HG03095 (cell line): Measurements from ENCODE around the gene PTPRN2.

ENCODE experiments used
- ATAC-seq: cut with Tn5 transposase; IDR thresholded peaks from one replicate; pipeline ENCODE4 v1.9.1; 2021; ENCODE audit warnings: moderate library complexity; ENCODE audit not compliant: unreplicated experiment

Gene PTPRN2

DNA sequence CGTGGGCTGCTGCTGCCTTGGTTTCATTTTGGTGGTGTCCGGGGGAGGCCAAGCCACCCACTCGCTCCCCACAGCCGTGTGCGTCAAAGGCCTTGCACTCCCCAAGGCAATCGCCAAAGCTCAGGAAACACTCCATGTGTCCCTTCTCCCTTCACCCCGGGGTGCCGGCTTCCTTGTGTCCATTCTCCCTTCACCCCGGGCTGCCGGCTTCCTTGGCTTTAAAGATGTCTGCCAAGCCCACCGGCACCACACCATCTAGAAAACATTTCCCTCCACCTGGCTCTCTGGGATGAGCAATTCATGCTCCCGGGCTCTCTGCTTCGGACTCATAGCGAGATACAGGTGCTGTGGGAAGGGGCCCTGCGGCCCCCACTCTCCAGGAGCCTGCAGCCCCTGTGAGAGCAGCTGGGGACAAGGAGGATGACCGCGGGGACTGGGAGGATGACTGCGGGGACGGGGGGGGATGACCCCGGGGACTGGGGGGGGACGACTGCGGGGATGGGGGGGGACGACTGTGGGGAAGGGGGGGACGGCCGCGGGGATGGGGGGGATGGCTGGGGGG, 928.7 kb downstream of the PTPRN2 start:
- no peak for ATAC-seq

DNA sequence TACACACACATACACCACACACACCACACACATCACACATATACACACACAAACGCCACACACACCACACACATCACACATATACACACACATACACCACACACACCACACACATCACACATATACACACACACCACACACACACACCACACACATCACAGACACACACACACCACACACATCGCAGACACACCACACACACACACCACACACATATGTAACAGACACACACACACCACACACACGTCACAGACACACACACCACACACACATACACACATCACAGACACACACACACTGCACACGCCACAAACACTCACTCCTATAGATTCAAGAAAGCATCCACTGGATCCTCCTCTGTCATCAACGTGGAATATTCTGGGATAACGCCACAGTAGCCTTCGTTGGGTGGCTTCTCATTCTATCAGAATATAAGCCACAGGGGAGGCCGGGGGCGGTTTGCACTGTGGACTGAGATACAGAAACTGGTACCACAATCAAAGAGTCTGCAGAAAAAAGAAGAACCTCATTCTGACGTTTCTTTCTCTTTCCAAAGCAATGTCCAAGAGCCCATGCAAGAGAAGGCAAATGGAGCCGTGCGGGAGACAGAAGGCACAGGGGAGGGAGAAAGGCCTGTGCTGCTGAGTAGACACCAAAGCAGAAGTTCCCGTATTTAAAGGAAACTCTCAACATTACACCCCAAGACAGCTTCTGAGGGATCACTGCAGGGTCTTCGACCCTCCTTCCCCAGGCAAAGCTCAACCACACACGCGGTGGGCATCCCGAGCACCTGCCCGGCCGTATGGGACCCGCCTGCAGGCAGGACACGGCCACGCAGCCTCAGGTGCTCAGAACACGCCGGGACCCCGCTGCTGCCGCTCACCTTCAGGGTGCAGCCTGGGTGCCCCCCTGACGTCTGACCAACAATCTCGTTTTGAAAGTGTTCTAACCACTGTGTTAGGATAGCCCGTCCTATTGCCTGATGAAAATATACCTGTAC, 929.6 kb downstream of the PTPRN2 start:
- no peak for ATAC-seq

DNA sequence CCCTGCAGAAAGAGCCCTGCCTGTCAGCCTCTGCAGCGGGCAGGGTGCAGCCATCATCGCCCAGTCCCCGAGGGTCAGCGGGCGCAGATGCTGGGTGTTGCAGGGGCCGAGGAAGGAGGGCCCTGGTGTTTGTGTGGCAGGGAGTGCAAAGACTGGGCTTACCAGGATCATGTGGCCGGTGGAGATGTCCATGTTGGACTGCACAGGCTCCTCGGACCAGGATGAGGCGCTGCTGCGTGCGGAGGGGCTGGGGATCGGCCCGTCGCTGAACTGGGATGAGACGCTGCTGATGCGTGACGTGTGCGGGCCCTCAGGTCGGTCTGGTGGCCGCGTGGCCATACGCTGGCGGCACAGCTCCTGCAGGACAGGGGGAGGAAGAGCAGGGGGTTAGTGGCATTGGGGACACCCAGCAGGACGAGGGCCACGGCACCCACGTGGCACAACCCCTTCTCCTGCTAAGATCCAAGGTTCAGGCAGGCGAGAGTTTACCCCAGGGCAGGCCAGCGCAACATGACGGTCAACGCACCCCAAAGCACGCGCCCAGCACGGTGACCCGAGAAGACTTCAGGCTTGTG, 931.3 kb downstream of the PTPRN2 start:
- ATAC-seq, result no peak

DNA sequence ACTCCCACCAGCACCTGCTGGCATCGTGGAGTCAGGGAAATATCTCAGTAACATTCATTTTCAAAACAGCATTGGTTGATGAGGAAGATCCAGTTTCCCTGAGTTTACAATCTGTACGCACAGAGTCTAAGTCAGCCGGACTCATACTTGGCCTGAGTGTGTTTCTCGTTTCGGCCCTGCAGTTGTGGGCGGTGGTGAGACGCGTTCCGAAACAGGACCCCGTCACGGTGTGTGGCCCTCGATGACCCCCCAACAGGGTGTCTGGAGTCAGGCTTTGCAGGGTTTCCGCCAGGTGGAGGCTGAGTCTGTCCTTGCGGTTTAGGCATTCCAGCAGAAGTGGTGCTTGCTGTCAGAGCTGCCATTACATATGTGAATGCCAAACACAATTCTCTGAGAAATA, 933.3 kb downstream of the PTPRN2 start:
- ATAC-seq, result no peak

DNA sequence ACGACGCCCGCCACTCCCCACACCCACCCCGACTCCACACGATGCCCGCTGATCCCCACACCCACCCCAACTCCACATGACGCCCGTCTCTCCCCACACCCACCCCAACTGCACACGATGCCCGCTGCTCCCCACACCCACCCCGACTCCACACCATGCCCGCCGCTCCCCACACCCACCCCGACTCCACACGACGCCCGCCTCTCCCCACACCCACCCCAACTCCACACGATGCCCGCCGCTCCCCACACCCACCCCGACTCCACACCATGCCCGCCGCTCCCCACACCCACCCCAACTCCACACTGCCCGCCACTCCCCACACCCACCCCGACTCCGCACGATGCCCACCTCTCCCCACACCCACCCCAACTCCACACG, 933.8 kb downstream of the PTPRN2 start:
- ATAC-seq, result no peak

DNA sequence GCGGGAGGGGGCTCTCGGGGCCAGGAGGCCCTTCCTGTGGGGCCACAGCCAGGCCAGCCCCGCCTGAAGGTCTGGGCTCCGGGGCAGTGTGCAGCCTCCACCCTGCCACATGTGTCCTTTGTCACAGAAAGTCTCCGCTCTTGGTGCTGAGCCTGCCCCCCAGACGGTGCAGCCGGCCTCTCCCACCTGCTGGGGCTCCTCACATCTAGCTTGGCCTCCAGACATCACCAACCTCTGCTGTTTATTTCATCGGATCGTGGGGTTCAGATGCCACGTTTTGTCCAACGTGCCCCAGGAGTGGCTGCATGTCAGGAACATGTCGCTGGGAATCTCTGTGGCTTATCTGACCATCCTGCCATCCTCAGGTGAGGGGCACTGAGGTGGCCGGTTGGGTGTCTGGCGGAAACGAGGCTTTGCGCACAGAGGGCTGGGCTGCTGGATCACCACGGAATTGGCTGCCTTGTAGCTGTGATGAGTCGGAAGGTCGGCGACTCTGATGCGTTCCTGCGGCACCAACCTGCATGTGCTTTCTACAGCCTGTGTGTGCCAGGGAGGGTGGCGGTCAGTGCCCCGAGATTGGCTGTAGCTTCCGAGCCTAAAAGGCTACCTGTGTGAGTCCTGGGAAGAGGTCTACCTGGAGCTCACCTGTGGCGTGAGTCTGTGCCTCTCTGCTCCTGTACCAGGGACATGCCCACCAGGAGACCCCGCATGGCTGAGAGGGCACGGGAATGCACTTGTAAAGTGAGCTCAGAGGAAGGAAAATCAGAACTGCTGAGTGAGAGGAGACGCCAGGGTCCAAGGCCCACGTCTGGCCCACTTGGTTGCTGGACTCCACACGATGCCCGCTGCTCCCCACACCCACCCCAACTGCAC, 934.4 kb downstream of the PTPRN2 start:
- no peak for ATAC-seq

DNA sequence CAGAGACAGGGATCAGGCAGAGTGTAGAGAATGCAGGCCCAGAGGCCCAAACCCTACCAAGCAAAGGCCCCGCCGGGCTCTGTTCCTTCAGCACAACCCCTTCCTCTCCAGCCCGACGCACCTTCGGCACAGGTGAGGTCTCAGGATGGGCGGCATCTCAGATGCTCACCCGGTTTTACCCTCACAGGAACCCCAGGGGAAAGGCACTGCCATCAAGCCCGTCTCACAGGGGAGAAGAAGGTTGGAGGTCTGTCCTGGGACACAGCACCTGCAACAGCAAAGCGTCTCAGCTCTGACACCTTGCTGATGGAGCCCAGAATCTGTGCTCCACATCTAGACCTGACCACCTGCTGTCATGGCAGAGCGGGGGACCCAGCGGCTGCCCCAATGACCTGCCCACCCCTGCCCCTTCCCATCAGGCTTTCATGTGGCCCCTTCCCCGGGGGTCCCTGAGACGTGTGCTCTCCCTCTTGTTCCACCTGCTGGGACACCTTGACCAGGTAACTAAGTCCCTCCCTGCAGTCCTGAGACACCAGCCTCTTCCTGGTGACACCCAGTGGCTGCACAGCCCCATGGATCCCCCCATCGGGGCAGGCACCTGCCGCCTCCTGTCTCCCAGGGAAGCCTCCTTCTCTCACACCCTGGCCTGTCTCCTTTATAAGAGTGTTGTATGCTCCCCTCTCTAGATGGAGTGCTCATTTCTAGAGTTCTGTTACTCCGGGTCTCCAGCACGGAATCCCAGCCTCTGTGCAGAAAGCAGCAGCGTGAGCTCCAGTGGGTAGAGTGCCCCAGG, 935.3 kb downstream of the PTPRN2 start:
- ATAC-seq, result no peak

DNA sequence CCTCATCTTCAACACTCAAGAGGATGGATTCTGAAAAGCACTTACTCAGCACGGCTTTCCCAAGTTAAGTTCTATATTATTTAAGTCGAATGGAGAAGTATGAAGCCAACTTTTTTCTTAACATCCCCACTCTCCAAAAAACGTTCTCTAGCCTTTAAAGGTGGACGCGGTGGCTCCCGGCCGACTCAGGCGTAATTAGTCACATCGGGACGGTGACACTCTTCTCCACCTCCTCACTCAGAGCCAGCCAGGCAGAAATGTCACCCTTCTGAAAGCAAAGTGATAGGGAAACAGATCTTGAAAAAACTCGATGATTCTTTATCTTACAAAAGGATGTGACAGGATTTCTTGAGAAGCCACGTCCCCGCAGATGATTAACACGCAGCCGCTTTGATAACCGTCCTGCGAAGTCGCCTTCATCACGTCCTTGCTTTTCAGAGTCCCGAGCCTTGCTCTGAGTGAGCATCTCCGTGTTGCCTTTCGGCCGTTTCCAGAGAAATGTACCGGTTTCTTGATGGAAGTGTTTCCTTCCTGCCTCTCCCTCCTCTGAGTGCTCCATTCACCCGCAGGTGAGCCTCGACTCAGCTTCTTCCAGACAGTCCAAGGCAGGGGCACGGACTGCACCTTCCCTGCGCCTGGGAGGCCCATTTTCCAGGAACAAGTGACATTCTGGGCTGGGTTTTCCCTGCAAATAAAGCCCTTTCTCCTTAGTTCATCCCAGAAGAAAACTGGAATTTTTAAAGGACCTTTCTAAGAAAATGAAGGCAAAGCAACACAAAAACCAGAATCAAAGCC, 936.1 kb downstream of the PTPRN2 start:
- ATAC-seq, result no peak

DNA sequence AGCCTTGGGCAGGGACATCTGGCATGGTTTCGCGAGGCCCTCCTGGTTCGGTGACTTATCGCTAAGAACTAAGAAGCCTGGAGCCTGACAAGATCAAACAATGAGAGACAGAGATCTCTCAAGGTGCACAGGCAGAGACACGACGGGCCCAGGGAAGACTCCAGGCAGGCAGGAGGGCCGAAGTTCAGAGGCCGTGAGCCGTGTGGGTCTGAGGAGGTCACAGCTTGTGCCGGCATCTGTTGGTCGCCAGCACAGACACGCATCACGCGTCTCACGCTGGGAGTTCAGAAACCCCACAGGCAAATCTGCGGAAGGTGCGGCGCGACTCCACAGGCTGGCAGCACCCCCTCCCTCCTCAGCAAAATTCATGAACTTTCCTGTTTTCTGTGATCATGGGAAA, 936.8 kb downstream of the PTPRN2 start:
- no peak for ATAC-seq

DNA sequence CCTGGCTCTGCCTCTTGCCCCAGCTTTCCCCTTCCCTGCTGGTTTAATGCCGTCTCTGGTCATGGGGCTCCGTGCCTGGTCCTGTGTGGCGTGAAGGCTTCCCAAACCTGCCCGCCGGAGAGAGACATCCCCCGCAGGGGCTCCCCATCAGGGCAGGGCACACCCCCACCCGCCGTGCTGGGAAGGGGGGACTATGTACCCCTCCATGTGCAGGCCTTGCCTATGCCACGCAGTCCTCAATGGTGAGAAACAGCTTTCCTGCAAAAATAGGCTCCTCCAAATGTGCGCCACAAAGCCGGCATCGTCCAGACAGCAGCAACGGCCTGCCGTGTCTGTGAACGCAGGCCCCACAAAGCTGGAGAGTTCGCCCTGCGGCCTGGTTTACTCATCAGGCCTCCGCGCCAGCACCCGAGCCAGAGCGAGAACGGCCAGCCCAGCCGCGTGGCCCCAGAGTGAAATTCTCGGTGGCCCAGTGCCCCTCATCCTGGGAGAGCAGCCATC, 937.4 kb downstream of the PTPRN2 start:
- no peak for ATAC-seq

DNA sequence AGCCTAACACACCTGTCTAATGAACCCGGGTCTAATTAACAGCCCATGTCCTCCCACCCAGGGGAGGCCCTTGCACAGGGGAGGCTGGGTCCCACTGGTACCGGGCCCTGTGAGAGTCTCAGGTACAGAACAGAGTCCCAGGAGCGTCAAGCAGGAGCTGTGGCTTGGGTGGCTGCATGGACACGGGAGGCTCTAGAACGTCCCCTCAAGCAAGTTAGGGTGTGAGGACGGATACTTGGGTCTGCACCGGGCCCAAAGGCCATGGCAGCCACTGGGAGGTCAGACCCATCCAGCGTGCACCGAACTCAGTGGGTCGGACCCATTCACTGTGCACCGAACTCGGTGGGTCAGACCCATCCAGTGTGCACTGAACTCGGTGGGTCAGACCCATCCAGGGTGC, 941.1 kb downstream of the PTPRN2 start:
- no peak for ATAC-seq

DNA sequence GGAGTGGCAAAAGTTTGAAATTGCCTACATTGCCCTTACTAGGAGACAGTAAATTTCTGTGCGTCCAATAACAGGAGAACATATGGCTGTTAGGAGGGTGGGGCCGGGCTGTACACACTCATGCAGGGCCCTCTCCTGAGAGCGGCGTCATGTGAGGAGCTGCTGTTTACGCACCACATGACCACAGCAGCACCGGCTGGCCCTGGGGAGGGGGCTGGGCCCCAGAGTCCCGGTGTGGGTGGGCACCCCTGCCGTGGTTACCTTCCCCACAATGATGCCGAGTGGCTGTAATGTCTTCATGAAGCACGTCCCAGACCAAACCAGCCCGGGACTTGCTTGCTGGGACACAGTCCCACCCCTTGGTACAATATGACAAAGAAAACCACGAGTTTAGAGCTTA, 942.1 kb downstream of the PTPRN2 start:
- no peak for ATAC-seq

DNA sequence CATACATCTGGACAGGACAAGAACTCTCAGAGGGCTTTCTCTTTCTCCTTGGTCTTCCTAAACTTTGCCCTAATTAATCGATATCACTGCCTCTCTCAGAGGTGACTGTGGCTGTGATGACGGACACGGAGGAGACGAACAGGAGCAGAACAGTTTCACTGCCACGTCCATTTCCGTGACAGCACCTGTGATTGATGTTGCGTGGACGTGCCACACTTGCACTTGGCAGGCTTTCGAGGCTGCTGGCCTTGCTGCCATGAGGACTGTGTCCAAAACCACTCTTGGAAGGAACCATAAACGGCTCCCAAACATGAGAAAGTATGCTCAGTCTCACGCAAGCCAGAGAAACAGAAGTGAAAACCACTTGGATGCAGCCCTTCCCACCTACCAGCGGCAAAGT, 942.7 kb downstream of the PTPRN2 start:
- ATAC-seq, result no peak

DNA sequence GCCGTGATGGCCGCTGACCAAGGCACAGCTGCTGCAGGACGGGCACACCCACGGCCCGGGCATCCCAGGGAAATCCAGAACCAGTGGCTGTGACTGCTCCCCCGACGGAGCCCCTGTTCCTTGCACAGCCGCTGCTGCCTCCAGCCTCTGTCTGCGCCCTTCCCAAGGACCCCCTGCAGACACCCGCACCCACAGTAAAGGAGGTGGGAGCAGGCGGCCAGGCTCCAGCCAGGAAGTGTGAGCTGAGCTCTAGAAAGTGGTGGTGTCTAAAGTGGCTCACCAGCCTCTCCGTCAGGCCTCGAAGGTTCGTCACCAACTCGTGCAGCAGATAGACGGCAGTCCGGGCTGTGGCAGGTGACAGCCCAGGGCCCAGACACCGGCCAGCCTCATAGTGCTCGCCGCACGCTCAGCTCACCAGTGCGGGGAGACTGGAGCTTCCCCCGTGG, 944.1 kb downstream of the PTPRN2 start:
- no peak for ATAC-seq

DNA sequence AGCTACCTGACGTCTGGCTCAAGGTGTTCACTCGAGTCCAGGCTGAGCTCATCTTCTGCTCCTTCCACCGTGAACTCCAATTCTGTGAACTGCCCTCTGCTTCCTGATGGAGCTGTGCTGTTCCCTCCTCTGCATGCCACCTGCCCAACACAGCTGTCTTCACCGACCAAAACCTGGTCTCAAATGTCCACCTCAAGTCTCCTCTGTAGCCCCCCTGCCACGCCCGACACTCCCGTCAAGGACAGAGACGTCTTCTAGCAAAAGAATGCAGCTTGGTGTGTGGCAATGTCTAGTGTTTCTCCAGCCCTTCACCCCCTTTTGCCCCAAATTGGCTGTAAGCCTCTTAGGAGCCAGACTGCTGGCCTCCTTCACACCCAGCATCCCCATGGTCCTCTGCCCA, 945.8 kb downstream of the PTPRN2 start:
- no peak for ATAC-seq

DNA sequence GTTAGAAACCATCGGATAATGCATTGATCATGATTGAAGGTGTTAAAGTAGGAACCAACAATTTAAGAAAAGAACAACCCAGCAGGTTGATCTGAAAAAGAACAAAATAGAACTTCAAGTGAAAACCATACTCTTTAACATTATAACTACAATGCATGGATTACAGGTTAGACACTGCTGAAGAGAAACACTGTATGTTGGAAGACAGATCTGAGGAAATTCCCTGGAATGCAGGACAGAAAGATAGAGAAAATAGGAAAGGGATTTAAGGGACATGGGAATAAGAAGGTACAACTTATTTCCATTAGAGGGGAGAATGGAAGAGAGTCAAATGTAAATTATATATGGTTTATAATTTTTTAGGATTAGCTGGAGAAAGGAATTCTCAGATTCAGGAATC, 947.5 kb downstream of the PTPRN2 start:
- ATAC-seq, result no peak

DNA sequence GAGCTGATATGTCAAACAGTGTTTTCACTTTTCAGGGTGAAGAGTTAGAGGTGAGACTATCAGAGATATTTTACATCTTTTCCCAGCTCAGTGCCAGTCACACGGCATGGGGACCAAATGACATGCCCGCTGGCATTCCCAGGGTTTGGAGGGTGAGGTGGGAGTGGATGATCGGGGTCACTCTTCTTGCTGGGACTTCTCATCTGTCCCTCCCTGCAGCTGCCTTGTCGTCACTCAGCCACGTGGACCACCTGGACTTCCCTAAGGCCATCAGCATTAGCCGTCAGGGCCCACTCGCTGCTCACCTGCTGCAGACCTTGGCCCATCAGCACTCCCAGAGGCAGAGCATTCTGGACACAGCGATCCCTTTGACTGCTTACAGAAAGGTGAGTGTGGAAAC, 949.1 kb downstream of the PTPRN2 start:
- ATAC-seq, result no peak

DNA sequence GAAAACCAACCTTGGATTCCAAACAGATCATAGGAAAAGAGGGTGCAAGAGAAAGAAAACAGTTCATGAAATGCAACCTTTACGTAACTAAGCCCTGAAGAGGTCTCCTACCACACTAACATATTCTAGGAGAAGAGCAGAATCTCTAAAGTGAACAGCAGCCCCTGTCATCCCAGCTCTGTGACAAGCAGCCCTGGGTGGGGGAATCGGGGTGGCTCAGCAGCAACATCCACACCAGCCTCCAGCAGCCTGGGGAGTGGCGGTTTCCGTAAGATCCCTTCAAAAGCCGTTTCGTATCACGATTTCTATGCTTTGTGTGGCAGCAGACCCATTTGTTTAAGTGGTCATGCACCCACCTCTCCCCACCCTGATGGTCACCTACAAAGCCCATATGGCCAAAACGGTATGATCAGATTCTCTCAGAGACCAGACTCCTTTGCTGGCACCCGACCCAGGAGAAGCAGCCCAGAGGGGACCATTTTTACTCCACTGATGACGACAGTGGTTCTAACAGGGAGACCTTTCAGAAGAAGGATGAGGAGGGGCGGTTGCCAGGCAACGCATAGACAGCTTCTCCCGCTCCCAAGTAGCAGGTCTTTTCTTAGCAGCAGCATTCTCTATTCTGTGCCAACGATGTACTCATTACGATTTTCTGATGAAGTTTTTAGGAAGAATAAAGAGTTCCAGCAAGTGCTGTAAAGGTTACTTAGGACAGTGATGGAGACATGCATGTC, 950.2 kb downstream of the PTPRN2 start:
- no peak for ATAC-seq

DNA sequence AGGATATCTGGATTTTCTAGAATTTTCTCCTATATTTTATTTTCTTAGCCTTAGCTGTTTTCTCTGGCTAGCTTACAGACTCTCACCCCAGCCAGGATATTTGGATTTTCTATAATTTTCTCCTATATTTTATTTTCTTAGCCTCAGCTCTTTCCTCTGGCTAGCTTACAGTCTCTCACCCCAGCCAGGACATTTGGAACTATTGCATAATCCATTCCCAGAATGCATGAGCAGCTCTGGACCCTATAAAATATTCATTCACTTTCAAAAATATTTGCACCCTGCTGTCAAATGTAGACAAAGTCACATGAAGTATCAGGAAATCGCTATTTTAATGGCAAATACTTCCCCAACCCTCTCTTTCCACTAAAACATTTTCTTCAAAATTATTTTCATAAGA, 952.0 kb downstream of the PTPRN2 start:
- no peak for ATAC-seq
